Activated CD4-positive, alpha-beta memory T cell treated with anti-CD3 and anti-CD28 coated beads, Interleukin-2, amount 10 ng/mL, durations not matched to agents 7 days and 5 days (primary cell): ENCODE measurements around the gene KCNN2. TPM values are rescaled to one million over a fixed set of nuclear protein-coding genes. Genes with fewer than 3 reads are reported as not detected.

Source experiments
- CTCF ChIA-PET: fragments of 350-600 bp; sonication (Branson Sonifier 250); formaldehyde crosslinking; loops from one replicate; lab custom pipeline; 2021; ENCODE audit warnings: antibody characterized with exemption, inconsistent platforms; lab: Charles Lee
- POLR2A ChIA-PET: fragments of 350-600 bp; sonication (Branson Sonifier 250); formaldehyde crosslinking; loops from one replicate; lab custom pipeline; 2021; ENCODE audit warnings: antibody characterized with exemption; lab: Charles Lee
- DNase-seq: peaks from one replicate; pipeline ENCODE4 v3.0.0-alpha.2; 2020
- H3K27ac Mint-ChIP-seq: one replicate; pipeline ENCODE4 v1.8.0; 2021; ENCODE audit warnings: mild to moderate bottlenecking, mixed read lengths
- H3K27me3 Mint-ChIP-seq: one replicate; pipeline ENCODE4 v1.8.0; 2021; ENCODE audit warnings: mixed read lengths
- H3K36me3 Mint-ChIP-seq: one replicate; pipeline ENCODE4 v1.8.0; 2021; ENCODE audit warnings: low read depth, mixed read lengths
- H3K4me1 Mint-ChIP-seq: one replicate; pipeline ENCODE4 v1.8.0; 2021; ENCODE audit warnings: mixed read lengths
- H3K4me3 Mint-ChIP-seq: one replicate; pipeline ENCODE4 v1.8.0; 2021; ENCODE audit warnings: mild to moderate bottlenecking, mixed read lengths
- H3K9me3 Mint-ChIP-seq: one replicate; pipeline ENCODE4 v1.8.0; 2021; ENCODE audit warnings: mixed read lengths
- total RNA-seq, 2 experiments: library from RNA; stranded (reverse); gene quantifications; one replicate each; pipeline ENCODE4 v1.2.3, GENCODE V29; 2021

The KCNN2 gene
- total RNA-seq, 2 experiments from 2014 or later, result not detected

- CTCF ChIA-PET, result no interaction called here
- Mint-ChIP-seq H3K36me3 (no peaks in the 10 kb centered on the region), H3K4me3 (no peak overlapping the region), H3K27me3 (no peaks in the 10 kb centered on the region), H3K9me3 (no peaks in the 10 kb centered on the region), H3K27ac (no peak overlapping the region), H3K4me1 (no peaks in the 10 kb centered on the region)
- POLR2A ChIA-PET, result no interaction called here
- no peak for DNase-seq
These were observed 15.4 kb downstream of the KCNN2 start for GRCh38 chr5:114377050-114377844.

GRCh38 chr5:114377946-114378345 is 16.1 kb downstream of the KCNN2 start:
- Mint-ChIP-seq H3K27me3 (no peaks in the 10 kb centered on the region), H3K4me1 (no peaks in the 10 kb centered on the region), H3K36me3 (no peaks in the 10 kb centered on the region), H3K9me3 (no peaks in the 10 kb centered on the region), H3K4me3 (no peak overlapping the region), H3K27ac (no peak overlapping the region)
- ChIA-PET POLR2A (no interaction called here), CTCF (no interaction called here)
- no peak for DNase-seq

- POLR2A ChIA-PET, result no interaction called here
- Mint-ChIP-seq H3K36me3 (no peaks in the 10 kb centered on the region), H3K9me3 (no peaks in the 10 kb centered on the region), H3K4me3 (no peak overlapping the region), H3K27ac (no peak overlapping the region), H3K27me3 (no peaks in the 10 kb centered on the region), H3K4me1 (no peaks in the 10 kb centered on the region)
- DNase-seq, result no peak
- CTCF ChIA-PET, result no interaction called here
These were observed 18.9 kb downstream of the KCNN2 start for GRCh38 chr5:114380721-114381120.

- Mint-ChIP-seq H3K4me1 (no peaks in the 10 kb centered on the region), H3K27ac (no peak overlapping the region), H3K4me3 (no peak overlapping the region), H3K27me3 (no peaks in the 10 kb centered on the region), H3K9me3 (no peaks in the 10 kb centered on the region), H3K36me3 (no peaks in the 10 kb centered on the region)
- no peak for DNase-seq
- ChIA-PET CTCF (no interaction called here), POLR2A (no interaction called here)
These were observed 25.6 kb downstream of the KCNN2 start for GRCh38 chr5:114387433-114387832.

GRCh38 chr5:114390431-114390830 is 28.6 kb downstream of the KCNN2 start:
- no peak for DNase-seq
- Mint-ChIP-seq H3K36me3 (no peaks in the 10 kb centered on the region), H3K4me3 (no peak overlapping the region), H3K27me3 (no peaks in the 10 kb centered on the region), H3K4me1 (no peaks in the 10 kb centered on the region), H3K9me3 (no peaks in the 10 kb centered on the region), H3K27ac (no peak overlapping the region)
- CTCF ChIA-PET, result no interaction called here
- POLR2A ChIA-PET, result no interaction called here

GRCh38 chr5:114391321-114391720 is 29.5 kb downstream of the KCNN2 start:
- ChIA-PET CTCF (no interaction called here), POLR2A (no interaction called here)
- DNase-seq, result no peak
- Mint-ChIP-seq H3K4me1 (no peaks in the 10 kb centered on the region), H3K27ac (no peak overlapping the region), H3K4me3 (no peak overlapping the region), H3K36me3 (no peaks in the 10 kb centered on the region), H3K9me3 (no peaks in the 10 kb centered on the region), H3K27me3 (no peaks in the 10 kb centered on the region)

GRCh38 chr5:114393159-114393558 is 31.3 kb downstream of the KCNN2 start:
- Mint-ChIP-seq H3K9me3 (no peaks in the 10 kb centered on the region), H3K27me3 (no peaks in the 10 kb centered on the region), H3K4me1 (no peaks in the 10 kb centered on the region), H3K36me3 (no peaks in the 10 kb centered on the region), H3K4me3 (no peak overlapping the region), H3K27ac (no peak overlapping the region)
- DNase-seq, result no peak
- ChIA-PET CTCF (no interaction called here), POLR2A (no interaction called here)

GRCh38 chr5:114402206-114402605 is 40.3 kb downstream of the KCNN2 start:
- Mint-ChIP-seq H3K9me3 (peaks cover 4% of the 10 kb centered on the region), H3K27ac (no peak overlapping the region), H3K27me3 (no peaks in the 10 kb centered on the region), H3K4me1 (no peaks in the 10 kb centered on the region), H3K36me3 (no peaks in the 10 kb centered on the region), H3K4me3 (no peak overlapping the region)
- ChIA-PET CTCF (no interaction called here), POLR2A (no interaction called here)
- DNase-seq, result no peak

- H3K36me3 Mint-ChIP-seq, result no peaks in the 10 kb centered on the region
- H3K27ac Mint-ChIP-seq, result no peak overlapping the region
- no peaks in the 10 kb centered on the region for H3K9me3 Mint-ChIP-seq
- ChIA-PET CTCF (interaction anchor here (0.6 kb wide), 1 partner anchor 12 kb away, joined by 3 read pairs; no protein-coding TSS in a partner anchor), POLR2A (no interaction called here)
- H3K4me3 Mint-ChIP-seq, result no peak overlapping the region
- H3K27me3 Mint-ChIP-seq, result no peaks in the 10 kb centered on the region
- H3K4me1 Mint-ChIP-seq, result no peaks in the 10 kb centered on the region
- no peak for DNase-seq
These were observed 45.9 kb downstream of the KCNN2 start for GRCh38 chr5:114407783-114408182.

- H3K4me3 Mint-ChIP-seq, result no peak overlapping the region
- H3K36me3 Mint-ChIP-seq, result no peaks in the 10 kb centered on the region
- DNase-seq, result no peak
- CTCF ChIA-PET, result no interaction called here
- POLR2A ChIA-PET, result no interaction called here
- H3K4me1 Mint-ChIP-seq, result no peaks in the 10 kb centered on the region
- H3K27ac Mint-ChIP-seq, result no peak overlapping the region
- no peaks in the 10 kb centered on the region for H3K27me3 Mint-ChIP-seq
- no peaks in the 10 kb centered on the region for H3K9me3 Mint-ChIP-seq
These were observed 47.0 kb downstream of the KCNN2 start for GRCh38 chr5:114408847-114409246.

GRCh38 chr5:114411380-114411931 is 49.6 kb downstream of the KCNN2 start:
- DNase-seq, result no peak
- Mint-ChIP-seq H3K9me3 (no peaks in the 10 kb centered on the region), H3K36me3 (no peaks in the 10 kb centered on the region), H3K27ac (no peak overlapping the region), H3K4me3 (no peak overlapping the region), H3K27me3 (no peaks in the 10 kb centered on the region), H3K4me1 (no peaks in the 10 kb centered on the region)
- POLR2A ChIA-PET, result no interaction called here
- CTCF ChIA-PET, result no interaction called here

- Mint-ChIP-seq H3K9me3 (no peaks in the 10 kb centered on the region), H3K4me1 (no peaks in the 10 kb centered on the region), H3K4me3 (no peak overlapping the region), H3K36me3 (no peaks in the 10 kb centered on the region), H3K27ac (no peak overlapping the region), H3K27me3 (no peaks in the 10 kb centered on the region)
- ChIA-PET CTCF (no interaction called here), POLR2A (no interaction called here)
- DNase-seq, result no peak
These were observed 50.8 kb downstream of the KCNN2 start for GRCh38 chr5:114412510-114413171.

- Mint-ChIP-seq H3K4me1 (no peaks in the 10 kb centered on the region), H3K4me3 (no peak overlapping the region), H3K27ac (no peak overlapping the region), H3K27me3 (no peaks in the 10 kb centered on the region), H3K36me3 (no peaks in the 10 kb centered on the region), H3K9me3 (no peaks in the 10 kb centered on the region)
- ChIA-PET CTCF (no interaction called here), POLR2A (no interaction called here)
- no peak for DNase-seq
These were observed 53.9 kb downstream of the KCNN2 start for GRCh38 chr5:114415760-114416159.
